Pancreas (tissue), 10 donors: Measurements from ENCODE around the gene NLRC3. TPM values are rescaled to one million over a fixed set of nuclear protein-coding genes. Genes with fewer than 3 reads are reported as not detected.

Experiments
- ATAC-seq, 4 donors: fragments of 200-7000 bp; cut with Tn5 transposase; one replicate each; pipeline versions ENCODE4 v1.8.0 to v1.9.1; 2020; ENCODE audit warnings: mild to moderate bottlenecking in 4 of 4, moderate library complexity in 4 of 4
- DNase-seq, 6 donors: peaks; one replicate each; pipeline ENCODE4 v3.0.0-alpha.2; 2020
- FAIRE-seq: peaks from 2 replicates; lab custom pipeline; 2012; peaks lifted over from hg19 to GRCh38; lab: Jason Lieb, UNC
- H3K27ac ChIP-seq, 4 donors: fragments of 200-600 bp; sonication (generic); 1 replicate in 3 of 4; 2 replicates in 1 of 4; pipeline versions ENCODE4 v1.5.0 to v1.8.0; 2020
- H3K27me3 ChIP-seq, 4 donors: fragments of 200-600 bp; one replicate each; pipeline ENCODE4 v1.8.0; 2021
- H3K36me3 ChIP-seq, 3 donors: fragments of 200-600 bp; sonication (generic) in 1 of 3; one replicate each; pipeline versions ENCODE4 v1.5.0 to v1.8.0; 2020 to 2021
- H3K4me1 ChIP-seq, 3 donors: fragments of 200-600 bp; one replicate each; pipeline ENCODE4 v1.8.0; 2021
- H3K4me3 ChIP-seq, 4 donors: fragments of 200-600 bp; sonication (generic) in 2 of 4; one replicate each; pipeline versions ENCODE4 v1.5.0 to v1.8.0; 2020 to 2021
- H3K9me3 ChIP-seq, 4 donors: fragments of 200-600 bp; one replicate each; pipeline ENCODE4 v1.8.0; 2021
- CTCF ChIP-seq, 4 donors: fragments of 200-600 bp; sonication (generic) in 3 of 4; IDR thresholded peaks; one replicate each; pipeline versions ENCODE4 v1.5.0 to v1.8.0; 2021; ENCODE audit warnings: antibody characterized with exemption in 4 of 4
- WGBS, 2 donors: extraction: QIAGEN DNeasy Blood & Tissue Kit; methylation state at CpG; one replicate each; pipeline ENCODE4 v1.1.7; 2013; 5-methylcytosine and 5-hydroxymethylcytosine counted together
- intact Hi-C, 3 donors: fragments of 100-400 bp; cut with DNase I; formaldehyde crosslinking; loops; one replicate each; pipeline versions ENCODE4 v1.11.1 to v1.14.2; 2022
- polyA plus RNA-seq, 2 donors: library from polyadenylated mRNA; stranded (reverse); fragments of 200-250 nt; gene quantifications; one replicate each; pipeline ENCODE4 v1.2.3, GENCODE V29; 2013
- total RNA-seq, 6 donors: library from RNA; stranded (reverse); fragmentation: NEBNext Ultra II Directional in 4 of 6; extraction: Animal tissue kit (Norgen Biotek cat#: 25700) in 4 of 6; gene quantifications; one replicate each; pipeline versions ENCODE4 v1.2.1 to v1.2.4, GENCODE V29; 2021 to 2023
- donor health status: healthy with polysubstance abuse.
- donor health status: DM: no; HTN: no; CAD: no; lungs with moderate emphysema.
- donor health status: DM: no; HTN: no; CAD: no.
- donor health status: control.
- donor health status: control.
- donor health status: Bipolar disorder and iron deficiency.
- donor health status: DM: yes; HTN: yes; CAD: no.
- donor health status: DM: no; HTN: no; CAD: no.
- donor health status: DM: no; HTN: no; CAD: no.
- donor health status: DM: yes; HTN: yes; CAD: no.

The NLRC3 gene
- total and polyA plus RNA-seq, 8 donors: 0.12 to 0.87 (median 0.44) TPM

GRCh38 chr16:3492356-3492755 lies 84.8 kb downstream of the NLRC3 start:
- DNase-seq: peak in 1 of 6 donors; percentile 41
- H3K9me3 ChIP-seq: no peaks in the 10 kb centered on the region
- FAIRE-seq: no peak
- intact Hi-C loops: no loop called here
- 80% methylated on average over 8 to 10 of the region's 10 CpGs for WGBS, 2 donors
- no peak overlapping the region for H3K4me3 ChIP-seq
- no peaks in the 10 kb centered on the region for H3K4me1 ChIP-seq
- no peak for TF ChIP-seq CTCF (IDR thresholded peaks at IDR 0.05)
- ATAC-seq: no peak
- H3K27ac ChIP-seq: no peak overlapping the region
- no peaks in the 10 kb centered on the region for H3K27me3 ChIP-seq
- H3K36me3 ChIP-seq: no peaks in the 10 kb centered on the region

GRCh38 chr16:3490911-3491629 lies 86.1 kb downstream of the NLRC3 start:
- no peaks in the 10 kb centered on the region for H3K9me3 ChIP-seq
- H3K27ac ChIP-seq: no peak overlapping the region
- 32 to 35% methylated on average over 17 of the region's 17 CpGs for WGBS, 2 donors
- FAIRE-seq (no peak), ATAC-seq (peak in 2 of 4 donors; percentile 35 to 56), DNase-seq (peak in 2 of 6 donors; percentile 49 to 60)
- H3K27me3 ChIP-seq: no peaks in the 10 kb centered on the region
- H3K4me3 ChIP-seq: no peak overlapping the region
- TF ChIP-seq CTCF (IDR thresholded peaks at IDR 0.05): no peak
- intact Hi-C loops: no loop called here
- H3K36me3 ChIP-seq: peaks cover 2 to 6% (median 2%) of the 10 kb centered on the region in 3 donors
- H3K4me1 ChIP-seq: no peaks in the 10 kb centered on the region

Other genes with a start within 250 kb of the NLRC3 start
- gene OR2C1, start 221.5 kb downstream of the NLRC3 start, total RNA-seq: under 1 TPM in 2 of 6 donors, not detected in 4; 0.16 TPM
- gene OR2C1, start 221.5 kb downstream of the NLRC3 start, polyA plus RNA-seq: under 1 TPM in 1 of 2 donors, not detected in 1; 0.05 TPM
- 1 to 10 TPM; 3.7 to 7.0 (median 6.8) TPM for gene ZSCAN32, start 176.4 kb downstream of the NLRC3 start, total RNA-seq
- gene ZSCAN32, start 176.4 kb downstream of the NLRC3 start, polyA plus RNA-seq: 1 to 10 TPM; 4.7 to 9.4 TPM
- gene ZNF174, start 176.2 kb downstream of the NLRC3 start, total RNA-seq: 1 to 10 TPM; 2.2 to 5.1 (median 3.3) TPM
- 1 to 10 TPM; 3.5 to 4.2 TPM for gene ZNF174, start 176.2 kb downstream of the NLRC3 start, polyA plus RNA-seq
- gene ZNF597, start 133.9 kb downstream of the NLRC3 start, total RNA-seq: 1 to 10 TPM in 3 of 6 donors, under 1 TPM in 3; 0.79 to 1.6 (median 0.99) TPM
- gene ZNF597, start 133.9 kb downstream of the NLRC3 start, polyA plus RNA-seq: 1 to 10 TPM in 1 of 2 donors, under 1 TPM in 1; 0.53 to 1.0 TPM
- gene NAA60, start 133.7 kb downstream of the NLRC3 start, total RNA-seq: 10 to 100 TPM; 22.8 to 32.4 (median 24.9) TPM
- gene NAA60, start 133.7 kb downstream of the NLRC3 start, polyA plus RNA-seq: 10 to 100 TPM; 39.3 to 41.4 TPM
- not detected for gene C16orf90, start 81.9 kb downstream of the NLRC3 start, total RNA-seq
- gene C16orf90, start 81.9 kb downstream of the NLRC3 start, polyA plus RNA-seq: not detected
- gene CLUAP1, start 76.4 kb downstream of the NLRC3 start, total RNA-seq: 10 to 100 TPM in 5 of 6 donors, 1 to 10 TPM in 1; 9.9 to 19.1 (median 11.0) TPM
- gene CLUAP1, start 76.4 kb downstream of the NLRC3 start, polyA plus RNA-seq: 1 to 10 TPM; 6.8 to 6.9 TPM
- 1 to 10 TPM in 5 of 6 donors, under 1 TPM in 1; 0.95 to 2.8 (median 1.5) TPM for gene SLX4, start 34.2 kb upstream of the NLRC3 start, total RNA-seq
- 1 to 10 TPM; 2.2 to 3.4 TPM for gene SLX4, start 34.2 kb upstream of the NLRC3 start, polyA plus RNA-seq
- gene DNASE1, start 77.3 kb upstream of the NLRC3 start, total RNA-seq: 10 to 100 TPM; 14.6 to 36.9 (median 20.6) TPM
- gene DNASE1, start 77.3 kb upstream of the NLRC3 start, polyA plus RNA-seq: 10 to 100 TPM; 16.0 to 28.1 TPM
- gene TRAP1, start 140.1 kb upstream of the NLRC3 start, total RNA-seq: 100 to 1,000 TPM in 1 of 6 donors, 10 to 100 TPM in 5; 58.0 to 133 (median 82.7) TPM
- gene TRAP1, start 140.1 kb upstream of the NLRC3 start, polyA plus RNA-seq: 100 to 1,000 TPM in 1 of 2 donors, 10 to 100 TPM in 1; 80.8 to 254 TPM